HG03097 (cell line): ENCODE data around the gene GPR162.

Experiments
- ATAC-seq: cut with Tn5 transposase; IDR thresholded peaks from one replicate; pipeline ENCODE4 v1.9.1; 2021; ENCODE audit not compliant: unreplicated experiment, low FRiP score

GPR162 gene

GRCh38 chr12:6820166-6820565 is 1.5 kb upstream of the GPR162 start:
- ATAC-seq = no peak

- ATAC-seq = no peak
These were observed 960 bp downstream of the GPR162 start for GRCh38 chr12:6822426-6823135.

DNA sequence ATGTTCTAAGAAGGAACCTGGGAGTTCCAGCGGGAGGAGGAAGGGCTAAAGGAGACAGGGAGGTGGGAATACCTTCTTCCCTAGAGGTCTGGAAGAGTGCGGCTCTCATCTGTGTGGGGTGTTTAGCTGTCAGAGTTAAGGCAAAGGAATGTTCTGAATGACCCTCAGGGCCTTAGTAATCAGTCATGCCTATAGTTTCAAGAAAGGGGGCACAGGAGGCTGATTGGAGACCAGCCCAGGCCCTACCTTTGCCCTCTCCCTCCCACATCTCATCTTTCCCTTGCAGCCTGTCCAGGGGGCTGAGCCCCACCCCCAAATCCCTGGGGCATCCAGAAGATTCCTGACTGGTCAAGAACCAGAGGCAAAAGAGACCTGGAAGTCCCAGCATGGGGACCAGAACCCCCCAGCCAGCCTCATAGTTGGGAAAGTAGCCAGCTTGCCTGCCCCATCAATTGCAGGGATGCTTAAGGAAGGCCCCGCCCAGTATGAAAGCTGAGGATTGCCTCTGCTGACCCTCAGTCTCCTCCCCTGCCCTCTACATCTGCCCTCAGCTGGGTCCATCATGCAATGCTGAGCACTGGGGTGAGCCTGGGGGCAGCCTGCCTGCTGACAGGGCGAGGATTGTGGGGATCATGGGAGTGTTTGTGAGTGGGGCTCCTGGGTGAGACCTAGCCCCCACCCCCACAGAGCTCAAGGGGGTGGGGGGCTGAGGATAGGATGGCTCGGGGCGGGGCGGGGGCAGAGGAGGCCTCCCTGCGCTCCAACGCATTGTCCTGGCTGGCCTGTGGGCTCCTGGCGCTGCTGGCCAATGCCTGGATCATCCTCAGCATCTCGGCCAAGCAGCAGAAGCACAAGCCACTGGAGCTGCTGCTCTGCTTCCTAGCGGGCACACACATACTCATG is 1.8 kb downstream of the GPR162 start:
- no peak for ATAC-seq

GRCh38 chr12:6824085-6824775 is 2.6 kb downstream of the GPR162 start:
- ATAC-seq = no peak

DNA sequence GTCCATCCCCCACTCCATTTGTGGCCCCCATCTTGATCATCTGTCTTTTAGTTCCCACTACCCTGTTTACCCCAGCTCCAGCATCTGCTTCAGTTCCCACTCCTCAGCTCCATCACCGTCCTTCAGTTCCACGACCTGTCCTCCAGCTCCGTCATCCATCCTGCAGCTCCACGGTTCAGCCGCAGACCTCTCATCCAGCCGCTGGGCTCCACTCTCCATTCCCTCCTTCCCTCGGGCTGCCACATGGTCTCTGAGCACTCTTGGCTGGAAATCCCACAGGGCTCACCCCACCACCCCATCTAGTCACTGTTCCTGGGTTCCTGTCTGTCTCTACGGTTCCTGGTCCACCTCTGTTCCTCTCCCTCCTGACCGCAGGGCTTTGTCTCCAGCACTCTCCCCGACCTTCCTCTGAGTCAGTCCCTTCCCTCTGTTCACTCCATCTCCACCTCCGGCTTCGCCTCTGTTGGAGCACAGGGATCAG is 3.3 kb downstream of the GPR162 start:
- ATAC-seq = no peak

DNA sequence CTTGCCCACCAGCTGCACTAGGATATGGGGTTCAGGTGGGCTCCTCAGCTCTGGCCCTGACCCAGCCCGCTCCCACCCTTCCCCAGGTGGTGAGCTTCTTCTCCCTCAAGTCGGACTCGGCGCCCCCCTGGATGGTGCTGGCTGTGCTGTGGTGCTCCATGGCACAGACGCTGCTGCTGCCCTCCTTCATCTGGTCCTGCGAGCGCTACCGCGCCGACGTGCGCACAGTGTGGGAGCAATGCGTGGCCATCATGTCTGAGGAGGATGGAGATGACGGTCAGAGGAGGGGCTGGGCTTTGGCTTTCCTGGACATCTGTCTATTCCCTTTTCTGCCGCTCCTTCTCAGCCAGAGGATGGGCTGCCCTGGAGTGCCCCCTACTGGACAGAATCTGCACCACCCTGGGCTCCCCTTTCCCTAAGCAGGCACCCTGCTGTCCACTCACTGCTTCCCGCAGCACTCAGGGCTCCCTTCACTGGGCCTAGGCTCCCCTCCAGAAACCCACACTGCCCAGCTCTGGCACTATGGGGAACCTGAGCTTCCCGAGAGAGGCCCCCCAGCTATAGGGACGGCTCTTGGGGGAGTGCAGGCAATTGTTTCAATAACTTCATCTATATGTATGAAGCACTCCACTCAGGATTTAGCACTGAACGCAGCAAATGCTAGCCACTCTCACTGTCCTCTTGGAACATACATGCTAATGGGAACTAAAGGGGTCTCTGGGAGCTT is 3.9 kb downstream of the GPR162 start:
- no peak for ATAC-seq

DNA sequence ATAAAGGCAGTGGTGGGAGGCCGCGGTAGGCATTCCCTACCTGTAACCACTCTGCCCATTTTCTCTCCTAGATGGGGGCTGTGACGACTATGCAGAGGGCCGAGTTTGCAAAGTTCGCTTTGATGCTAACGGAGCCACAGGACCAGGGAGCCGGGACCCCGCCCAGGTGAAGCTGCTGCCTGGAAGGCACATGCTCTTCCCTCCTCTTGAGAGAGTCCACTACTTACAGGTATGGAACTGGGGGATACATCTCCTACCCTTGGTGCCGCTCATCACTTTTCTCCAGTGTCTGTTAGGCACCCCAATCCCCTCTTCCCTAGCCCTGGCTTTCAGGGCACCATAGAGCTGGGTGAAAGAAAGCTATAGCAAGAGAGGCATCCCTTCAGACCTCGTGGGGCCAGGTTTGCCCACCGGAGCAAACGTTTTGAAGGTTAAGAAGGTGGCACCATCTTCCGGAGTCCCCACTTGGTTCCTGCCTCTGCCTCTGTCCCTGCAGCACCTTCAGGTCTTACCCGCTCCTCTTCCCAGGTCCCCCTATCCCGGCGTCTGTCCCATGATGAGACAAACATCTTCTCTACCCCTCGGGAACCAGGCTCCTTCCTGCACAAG is 4.6 kb downstream of the GPR162 start:
- ATAC-seq = no peak

DNA sequence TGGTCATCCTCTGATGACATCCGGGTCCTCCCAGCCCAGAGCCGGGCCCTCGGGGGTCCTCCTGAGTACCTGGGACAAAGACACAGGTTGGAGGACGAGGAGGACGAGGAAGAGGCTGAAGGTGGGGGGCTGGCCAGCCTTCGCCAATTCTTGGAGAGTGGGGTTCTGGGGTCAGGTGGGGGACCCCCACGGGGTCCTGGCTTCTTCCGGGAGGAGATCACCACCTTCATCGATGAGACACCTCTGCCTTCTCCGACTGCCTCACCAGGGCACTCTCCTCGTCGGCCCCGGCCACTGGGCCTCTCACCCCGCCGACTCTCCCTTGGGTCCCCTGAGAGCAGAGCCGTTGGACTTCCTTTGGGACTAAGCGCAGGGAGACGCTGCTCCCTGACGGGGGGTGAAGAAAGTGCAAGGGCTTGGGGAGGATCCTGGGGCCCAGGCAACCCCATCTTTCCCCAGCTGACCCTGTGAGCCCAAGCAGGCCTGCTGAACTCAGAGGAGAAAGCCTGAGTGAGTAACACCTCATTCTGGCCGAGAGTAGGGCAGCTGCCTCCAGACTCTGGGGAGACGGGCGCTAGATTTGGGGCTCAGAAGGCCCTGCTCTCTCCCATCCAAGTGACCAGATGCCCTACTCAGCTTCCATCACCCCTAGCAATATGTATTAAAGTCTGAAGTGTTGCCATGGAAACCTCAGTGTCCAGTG is 5.3 kb downstream of the GPR162 start:
- ATAC-seq = no peak

GRCh38 chr12:6827437-6827911 is 5.9 kb downstream of the GPR162 start:
- no peak for ATAC-seq

DNA sequence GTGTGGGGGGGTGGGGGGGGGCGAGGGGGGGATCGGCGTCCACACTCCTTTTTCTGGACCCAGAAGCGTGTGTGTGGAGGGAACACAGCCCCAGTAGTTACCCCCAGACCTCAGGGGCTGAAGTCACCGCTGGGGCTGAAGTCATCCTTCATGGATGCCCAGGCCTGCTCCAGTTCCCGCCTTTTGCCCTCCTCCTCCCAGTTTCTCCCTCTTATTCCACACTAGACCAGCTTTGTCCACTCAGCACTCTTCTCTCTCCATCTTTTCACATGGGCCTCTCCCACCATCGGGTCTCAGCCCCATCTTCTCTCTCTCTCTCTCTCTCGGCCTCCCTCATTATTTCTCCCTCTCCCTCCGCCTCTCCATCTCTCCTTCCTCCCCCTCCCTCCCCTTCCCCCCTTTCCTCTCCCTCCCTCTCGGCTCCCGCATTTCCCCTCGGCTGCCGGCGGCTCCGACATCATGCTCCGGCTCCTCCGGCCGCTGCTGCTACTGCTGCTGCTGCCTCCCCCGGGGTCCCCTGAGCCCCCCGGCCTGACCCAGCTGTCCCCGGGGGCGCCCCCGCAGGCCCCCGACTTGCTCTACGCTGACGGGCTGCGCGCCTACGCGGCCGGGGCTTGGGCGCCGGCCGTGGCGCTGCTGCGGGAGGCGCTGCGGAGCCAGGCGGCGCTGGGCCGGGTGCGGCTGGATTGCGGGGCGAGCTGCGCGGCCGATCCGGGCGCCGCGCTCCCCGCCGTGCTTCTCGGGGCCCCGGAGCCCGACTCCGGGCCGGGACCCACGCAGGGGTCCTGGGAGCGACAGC is 6.6 kb downstream of the GPR162 start, which contains the start of gene P3H3:
Gene P3H3 (plus strand): TSS at position 426 of the 799 bp plus-strand sequence. CDS start 34 bp downstream, at position 460.
- no peak for ATAC-seq

GRCh38 chr12:6828781-6829535 is 7.3 kb downstream of the GPR162 start:
- no peak for ATAC-seq

DNA sequence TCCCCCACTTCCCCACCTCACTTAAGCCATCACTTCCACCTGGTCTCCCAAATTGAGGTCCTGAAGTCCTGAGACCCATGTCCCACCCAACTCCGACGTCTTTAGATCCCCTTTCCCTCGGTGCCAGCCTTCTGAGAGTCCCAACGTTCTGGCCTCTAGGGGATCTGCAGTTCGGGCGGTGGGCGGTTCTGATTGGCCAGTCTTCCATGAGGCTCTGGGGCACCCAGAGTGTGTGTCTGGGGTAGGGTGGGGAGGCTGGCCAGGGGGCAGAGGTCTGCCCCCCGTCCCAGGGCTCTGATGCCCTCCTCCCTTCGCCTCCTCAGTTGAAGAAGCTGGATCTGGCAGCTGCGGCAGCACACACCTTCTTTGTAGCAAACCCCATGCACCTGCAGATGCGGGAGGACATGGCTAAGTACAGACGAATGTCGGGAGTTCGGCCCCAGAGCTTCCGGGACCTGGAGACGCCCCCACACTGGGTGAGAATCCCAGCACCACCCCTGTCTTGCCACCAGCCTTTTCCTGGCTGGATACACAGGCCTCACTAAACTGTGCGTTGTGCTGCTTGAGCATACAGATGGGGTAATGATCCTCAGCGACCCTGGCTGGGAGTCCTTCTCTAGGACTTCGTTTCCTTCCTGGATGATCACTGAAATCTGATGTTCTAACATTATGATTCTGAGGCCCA is 8.1 kb downstream of the GPR162 start:
- no peak for ATAC-seq

- ATAC-seq = no peak
These were observed 8.8 kb downstream of the GPR162 start for GRCh38 chr12:6830286-6830890.

GRCh38 chr12:6830999-6831398 is 9.4 kb downstream of the GPR162 start:
- ATAC-seq = no peak

DNA sequence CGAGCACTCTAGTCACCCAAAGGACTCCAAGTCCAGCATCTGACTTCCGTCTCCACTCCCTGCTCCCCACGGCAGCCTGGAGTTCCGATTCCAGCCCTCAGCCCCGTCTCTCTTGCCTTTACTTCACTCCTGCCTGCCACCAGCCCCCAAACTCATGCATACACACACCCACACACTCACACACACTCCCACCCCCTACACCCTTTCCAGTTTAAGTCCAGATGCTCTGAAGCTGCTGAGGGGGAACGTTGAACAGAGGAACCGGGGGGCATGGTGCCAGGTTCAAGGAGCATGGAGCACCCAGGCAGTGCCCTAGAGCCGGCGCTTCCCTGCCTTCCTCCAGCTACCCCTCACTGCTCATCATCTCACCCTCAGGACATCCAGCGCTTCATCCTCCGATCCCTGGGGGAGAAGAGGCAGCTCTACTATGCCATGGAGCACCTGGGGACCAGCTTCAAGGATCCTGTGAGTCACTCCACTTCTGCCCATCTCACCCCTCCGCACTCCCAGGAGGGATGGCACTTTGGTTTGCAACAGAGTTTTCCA is 9.9 kb downstream of the GPR162 start:
- ATAC-seq = no peak

DNA sequence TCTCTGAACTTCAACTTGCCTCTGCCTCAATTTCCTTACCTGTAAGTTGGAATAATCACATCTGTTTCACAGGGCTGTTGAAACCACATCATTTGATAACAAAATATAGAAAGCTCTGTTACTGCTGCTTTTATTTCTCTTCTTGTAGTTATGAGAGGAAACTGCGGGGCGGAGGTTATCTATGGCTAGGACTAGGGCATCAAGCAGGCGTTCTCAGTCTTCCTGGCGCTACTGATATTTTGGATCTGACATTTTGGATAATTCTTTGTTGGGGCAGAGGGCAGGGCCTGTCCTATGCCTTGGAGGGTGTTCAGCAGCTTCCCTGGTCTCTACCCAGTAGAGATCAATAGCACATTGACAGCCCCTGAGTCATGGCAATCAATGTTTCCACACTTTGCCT is 10.5 kb downstream of the GPR162 start:
- no peak for ATAC-seq
